H7 (cell line): ENCODE data around the gene PIM2. TPM values are rescaled to one million over a fixed set of nuclear protein-coding genes. Genes with fewer than 3 reads are reported as not detected.

Experiments used
- DNase-seq: peaks from one replicate; pipeline ENCODE4 v3.0.0; 2012
- H3K27me3 ChIP-seq: 2 replicates; pipeline ENCODE4 v1.6.0; 2011; ENCODE audit warnings: mild to moderate bottlenecking, low read length; ENCODE audit not compliant: control insufficient read depth, insufficient read depth
- H3K36me3 ChIP-seq: replicated peaks from 2 replicates; pipeline ENCODE4 v1.5.1; 2011; ENCODE audit warnings: low read length; ENCODE audit not compliant: control insufficient read depth, insufficient read depth
- H3K4me3 ChIP-seq: 2 replicates; pipeline ENCODE4 v1.5.1; 2011; ENCODE audit warnings: low read depth, mild to moderate bottlenecking, control low read depth, low read length, moderate library complexity; ENCODE audit not compliant: insufficient read depth
- total RNA-seq: library from RNA; depleted of rRNA; stranded (reverse); fragments of >200 nt; shearing (Covaris generic); gene quantifications from 2 replicates; pipeline ENCODE4 v1.2.3, GENCODE V29; 2014

The PIM2 gene
- total RNA-seq, 1 experiment from 2014 or later: 161 TPM

GRCh38 chrX:48940404-48940955, 21.7 kb upstream of the PIM2 start:
- no peaks in the 10 kb centered on the region for H3K27me3 ChIP-seq
- H3K36me3 ChIP-seq: peaks cover 5% of the 10 kb centered on the region
- DNase-seq: no peak
- H3K4me3 ChIP-seq: no peak overlapping the region

- H3K4me3 ChIP-seq: no peak overlapping the region
- no peak for DNase-seq
- no peaks in the 10 kb centered on the region for H3K27me3 ChIP-seq
- H3K36me3 ChIP-seq: peaks cover 5% of the 10 kb centered on the region
These were observed 20.9 kb upstream of the PIM2 start for GRCh38 chrX:48939524-48940228.

DNA sequence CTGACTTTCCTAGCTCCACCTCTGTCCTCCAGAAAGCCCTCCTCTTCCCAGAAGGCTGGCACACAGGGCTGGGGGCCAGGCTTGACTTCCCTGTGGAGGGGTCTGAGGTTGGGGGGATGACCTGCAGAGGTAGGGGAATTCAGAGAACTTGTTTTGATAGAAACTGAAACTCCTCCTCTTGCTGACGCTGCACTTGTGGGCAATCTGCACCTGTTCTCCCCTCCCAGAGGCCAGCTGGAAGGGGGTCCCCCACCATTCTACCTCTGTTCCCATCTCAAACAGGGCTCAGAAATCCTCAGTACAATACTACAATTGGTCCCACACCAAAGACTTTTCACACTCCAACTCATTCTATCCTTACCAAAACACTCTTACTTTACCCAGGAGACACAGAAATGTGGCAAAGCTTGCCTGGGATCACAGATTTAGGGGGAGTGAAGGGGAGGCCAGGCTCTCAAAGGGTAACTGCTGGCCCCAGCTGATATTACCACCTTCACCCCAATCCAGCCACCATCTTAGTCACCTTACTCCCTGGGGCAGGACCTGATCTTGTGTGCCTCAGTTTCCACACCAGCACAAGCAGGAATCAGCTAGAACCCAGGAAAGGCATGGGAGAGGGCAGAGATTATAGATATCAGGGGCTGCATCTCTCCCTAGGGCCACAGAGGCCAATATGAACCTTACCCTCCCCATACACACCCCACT, 20.0 kb upstream of the PIM2 start:
- Histone ChIP-seq H3K27me3 (no peaks in the 10 kb centered on the region), H3K4me3 (no peak overlapping the region), H3K36me3 (peaks cover 7% of the 10 kb centered on the region)
- DNase-seq: no peak

DNA sequence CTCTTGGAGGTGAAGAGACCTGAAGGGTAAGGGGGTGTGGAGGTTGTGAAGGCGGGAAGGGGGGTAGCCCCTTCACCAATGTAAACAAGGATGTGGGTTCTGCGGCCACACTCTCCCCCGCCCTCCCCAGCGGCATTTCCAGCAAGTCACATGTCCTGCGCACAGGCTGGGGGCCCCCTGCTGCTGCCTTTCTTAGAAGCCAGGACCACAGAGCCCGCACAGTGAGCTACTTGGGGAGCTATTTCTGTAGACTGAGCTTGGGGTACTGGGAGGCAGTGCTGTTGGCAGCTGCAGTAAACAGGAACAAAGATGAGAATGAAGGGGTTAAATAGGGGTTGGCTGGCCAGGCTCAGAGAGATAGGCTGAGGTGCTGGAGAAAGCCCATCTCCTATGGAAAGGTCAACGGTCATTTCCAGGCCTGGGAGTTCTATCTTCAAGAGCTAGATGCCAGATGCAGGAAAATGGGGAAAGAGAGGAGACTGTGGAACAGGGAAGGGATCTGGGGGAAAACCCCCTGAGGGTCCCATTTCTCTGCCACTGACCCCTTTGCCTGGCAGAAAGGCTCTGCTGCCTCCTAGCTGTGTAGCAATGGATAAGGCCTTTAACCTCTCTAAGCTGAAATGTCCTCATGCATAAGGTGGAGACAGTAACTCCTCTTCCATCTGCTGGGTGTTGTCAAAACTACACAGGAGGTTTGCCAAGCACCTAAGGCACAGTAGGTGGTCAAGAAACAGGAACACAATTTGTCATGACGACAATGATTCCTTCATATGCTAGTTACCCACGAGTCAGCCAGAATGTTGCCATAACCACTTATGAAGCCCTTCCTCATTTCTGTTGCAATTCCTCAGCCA, 18.5 kb upstream of the PIM2 start:
- Histone ChIP-seq H3K36me3 (peaks cover 9% of the 10 kb centered on the region), H3K27me3 (no peaks in the 10 kb centered on the region), H3K4me3 (no peak overlapping the region)
- peak; percentile 75 for DNase-seq

DNA sequence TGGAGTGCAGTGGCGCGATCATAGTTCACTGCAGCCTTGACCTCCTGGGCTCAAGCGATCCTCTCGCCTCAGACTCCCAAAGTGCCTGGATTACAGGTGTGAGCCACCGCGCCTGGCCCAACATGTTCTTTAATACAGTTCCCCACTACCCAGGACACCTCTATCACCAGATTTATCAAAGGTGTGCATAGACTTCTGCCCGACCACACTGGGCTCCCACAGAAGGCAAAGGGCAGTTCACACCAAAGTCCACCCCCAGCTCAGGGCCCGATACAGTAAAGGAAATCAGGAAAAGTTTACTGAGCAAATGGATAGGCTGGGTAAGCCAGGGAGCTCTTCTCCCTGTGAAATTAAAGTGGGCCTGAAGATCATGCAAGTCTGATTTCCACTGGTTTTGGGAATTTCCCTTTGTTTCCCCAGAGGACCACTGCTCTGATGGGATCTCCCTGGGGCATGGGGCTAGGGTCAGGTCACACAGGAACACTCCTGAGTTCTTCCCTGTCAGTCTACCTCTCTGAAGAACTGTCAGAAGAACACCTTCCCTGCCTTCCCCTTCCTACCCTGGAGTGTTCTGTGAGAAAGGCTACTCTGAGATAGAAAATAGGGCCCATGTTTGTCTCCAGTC, 17.7 kb upstream of the PIM2 start:
- no peak for DNase-seq
- Histone ChIP-seq H3K4me3 (no peak overlapping the region), H3K36me3 (peaks cover 9% of the 10 kb centered on the region), H3K27me3 (no peaks in the 10 kb centered on the region)

DNA sequence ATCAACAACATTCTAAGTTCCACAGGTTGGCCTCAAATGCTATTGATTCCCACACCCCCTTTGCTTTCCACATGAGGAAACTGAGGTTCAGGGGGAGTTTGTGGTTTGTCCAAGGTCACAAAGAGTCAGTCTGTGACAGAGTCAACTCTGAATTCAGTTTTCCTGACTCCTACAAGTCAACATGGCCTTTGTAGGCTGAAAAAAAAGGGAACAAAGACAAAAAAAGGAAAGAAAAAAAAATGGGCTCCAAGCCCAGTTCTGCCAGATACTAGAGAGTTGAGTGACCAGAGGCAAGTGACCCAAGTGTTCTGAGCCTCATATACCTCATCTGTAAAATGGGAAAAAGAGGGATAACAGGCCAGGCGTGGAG, 16.5 kb upstream of the PIM2 start:
- no peak overlapping the region for H3K4me3 ChIP-seq
- DNase-seq: no peak
- peaks cover 9% of the 10 kb centered on the region for H3K36me3 ChIP-seq
- H3K27me3 ChIP-seq: no peaks in the 10 kb centered on the region

GRCh38 chrX:48934581-48935300, 15.9 kb upstream of the PIM2 start:
- no peak for DNase-seq
- peaks cover 6% of the 10 kb centered on the region for H3K36me3 ChIP-seq
- H3K4me3 ChIP-seq: no peak overlapping the region
- H3K27me3 ChIP-seq: no peaks in the 10 kb centered on the region

DNA sequence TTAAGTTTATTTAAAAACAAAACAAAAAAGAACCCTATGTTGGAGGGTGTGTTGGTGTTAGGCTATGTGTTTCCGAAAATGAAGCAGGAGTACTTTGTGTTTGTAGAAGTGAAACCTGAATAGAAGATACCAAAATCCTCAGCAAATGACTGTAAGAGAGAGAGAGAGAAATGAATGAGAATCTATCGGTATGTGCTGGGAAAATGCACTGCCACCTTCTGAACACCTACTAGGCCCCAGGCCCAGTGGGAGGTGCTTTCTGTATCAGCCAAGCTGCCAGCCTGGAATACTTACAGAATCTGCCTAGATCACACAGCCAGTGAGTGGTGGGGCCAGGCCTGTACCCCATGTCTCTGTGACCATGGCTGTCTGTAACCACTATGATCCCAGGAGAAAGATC, 14.9 kb upstream of the PIM2 start:
- no peak overlapping the region for H3K4me3 ChIP-seq
- DNase-seq: no peak
- peaks cover 6% of the 10 kb centered on the region for H3K36me3 ChIP-seq
- no peaks in the 10 kb centered on the region for H3K27me3 ChIP-seq

- Histone ChIP-seq H3K4me3 (no peak overlapping the region), H3K27me3 (no peaks in the 10 kb centered on the region), H3K36me3 (peaks cover 12% of the 10 kb centered on the region)
- peak; percentile 74 for DNase-seq
These were observed 9.0 kb upstream of the PIM2 start for GRCh38 chrX:48927736-48928382.

GRCh38 chrX:48927123-48927522, 8.3 kb upstream of the PIM2 start:
- Histone ChIP-seq H3K4me3 (peak overlapping the region; percentile 4; the same call in 1 of the 2 replicates), H3K27me3 (no peaks in the 10 kb centered on the region), H3K36me3 (peaks cover 11% of the 10 kb centered on the region)
- DNase-seq: peak; percentile 84

- Histone ChIP-seq H3K36me3 (peaks cover 11% of the 10 kb centered on the region), H3K27me3 (no peaks in the 10 kb centered on the region), H3K4me3 (no peak overlapping the region)
- no peak for DNase-seq
These were observed 5.4 kb upstream of the PIM2 start for GRCh38 chrX:48924270-48924669.

DNA sequence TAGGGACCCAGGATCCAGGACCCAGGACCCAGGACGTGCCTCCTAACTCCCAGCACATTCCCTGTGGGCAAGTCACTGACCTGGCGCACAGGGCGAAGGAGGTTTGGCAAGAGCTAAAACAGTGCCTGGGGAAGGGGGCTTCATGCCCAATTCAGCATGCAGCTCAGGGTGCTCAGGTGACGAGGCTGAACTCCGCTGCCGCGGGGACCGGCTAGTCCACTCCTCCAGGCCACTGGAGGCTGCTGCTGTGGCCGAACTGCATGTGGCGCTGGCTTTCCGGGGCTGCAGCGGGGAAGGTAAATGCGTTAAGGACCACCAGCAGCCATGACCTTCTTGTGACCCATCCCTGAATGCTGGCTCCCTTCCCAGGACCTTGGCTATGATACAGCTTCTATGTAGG, 4.9 kb upstream of the PIM2 start:
- Histone ChIP-seq H3K36me3 (peaks cover 11% of the 10 kb centered on the region), H3K4me3 (no peak overlapping the region), H3K27me3 (no peaks in the 10 kb centered on the region)
- DNase-seq: no peak

DNA sequence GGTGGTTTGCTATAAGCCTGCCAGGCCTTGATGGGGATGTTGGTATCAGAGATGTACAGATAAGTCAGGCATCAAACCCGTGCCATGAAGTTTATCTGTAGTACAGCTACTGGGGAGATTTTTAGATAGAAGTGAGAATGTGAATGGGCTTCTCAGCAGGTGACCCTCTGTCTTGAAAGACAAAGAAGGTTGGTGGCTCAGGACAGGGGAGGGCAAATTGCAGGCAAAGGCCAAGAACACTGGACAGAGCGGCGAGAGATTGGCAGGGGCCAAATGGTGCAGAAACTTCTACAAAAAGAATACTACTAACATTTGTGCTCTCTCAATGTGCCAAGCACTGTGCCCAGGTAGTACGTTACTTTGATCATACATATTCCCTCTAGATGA, 1.9 kb upstream of the PIM2 start:
- Histone ChIP-seq H3K4me3 (no peak overlapping the region), H3K27me3 (no peaks in the 10 kb centered on the region), H3K36me3 (peaks cover 22% of the 10 kb centered on the region)
- peak; percentile 51 for DNase-seq
